GM19328 (cell line): ENCODE results near the gene OR1F1.

Source experiments
- ATAC-seq: cut with Tn5 transposase; IDR thresholded peaks from one replicate; pipeline ENCODE4 v1.9.1; 2021; ENCODE audit warnings: mild to moderate bottlenecking, moderate library complexity; ENCODE audit not compliant: unreplicated experiment

OR1F1 gene

GRCh38 chr16:3243882-3244281 lies 55.9 kb downstream of the OR1F1 start:
- no peak for ATAC-seq

- ATAC-seq = no peak
Measured at GRCh38 chr16:3246002-3246401, 58.0 kb downstream of the OR1F1 start.

DNA sequence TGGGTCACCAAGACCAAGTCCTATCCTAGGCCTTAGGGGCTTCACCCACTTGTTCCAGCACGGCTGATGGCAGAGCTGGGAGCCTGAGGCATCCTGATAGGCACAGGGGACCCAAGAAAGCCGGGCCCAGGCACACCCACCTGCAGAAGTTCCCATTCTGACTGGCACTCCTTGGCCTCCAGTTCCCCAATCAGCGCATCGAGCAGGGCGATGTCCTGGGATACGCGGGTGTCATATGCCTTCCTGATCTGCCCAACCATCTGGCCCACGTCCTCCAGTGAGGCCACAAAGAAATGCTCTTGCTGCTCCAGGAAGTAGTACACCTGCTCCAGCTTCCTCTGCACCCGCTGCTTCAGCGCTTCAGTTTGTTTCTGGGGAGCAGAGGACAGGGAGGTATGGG lies 58.9 kb downstream of the OR1F1 start:
- ATAC-seq = no peak

DNA sequence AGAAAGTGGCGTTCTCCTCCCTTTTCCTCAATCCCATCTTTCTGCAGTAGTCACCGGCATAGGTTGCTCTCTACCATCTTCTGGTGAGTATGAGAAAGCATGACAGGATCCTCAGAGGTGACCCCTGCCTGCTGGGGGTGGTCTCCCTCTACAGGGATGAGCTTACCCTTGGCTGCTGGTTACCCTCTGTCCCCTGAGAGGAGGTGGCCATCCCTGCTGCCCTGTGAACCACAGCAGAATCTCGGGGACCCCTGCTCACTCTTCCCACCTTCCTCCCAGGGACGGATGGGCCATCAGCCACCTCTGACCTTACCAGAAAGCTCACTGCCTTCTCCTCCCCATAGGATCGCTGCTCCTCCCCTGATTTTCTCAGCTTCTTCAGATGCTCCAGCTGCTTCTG lies 60.6 kb downstream of the OR1F1 start:
- ATAC-seq = no peak

GRCh38 chr16:3249020-3249419 lies 61.0 kb downstream of the OR1F1 start:
- ATAC-seq = no peak

- ATAC-seq = no peak
Measured at GRCh38 chr16:3249451-3249850, 61.4 kb downstream of the OR1F1 start.

GRCh38 chr16:3252967-3253366 lies 65.0 kb downstream of the OR1F1 start:
- no peak for ATAC-seq

DNA sequence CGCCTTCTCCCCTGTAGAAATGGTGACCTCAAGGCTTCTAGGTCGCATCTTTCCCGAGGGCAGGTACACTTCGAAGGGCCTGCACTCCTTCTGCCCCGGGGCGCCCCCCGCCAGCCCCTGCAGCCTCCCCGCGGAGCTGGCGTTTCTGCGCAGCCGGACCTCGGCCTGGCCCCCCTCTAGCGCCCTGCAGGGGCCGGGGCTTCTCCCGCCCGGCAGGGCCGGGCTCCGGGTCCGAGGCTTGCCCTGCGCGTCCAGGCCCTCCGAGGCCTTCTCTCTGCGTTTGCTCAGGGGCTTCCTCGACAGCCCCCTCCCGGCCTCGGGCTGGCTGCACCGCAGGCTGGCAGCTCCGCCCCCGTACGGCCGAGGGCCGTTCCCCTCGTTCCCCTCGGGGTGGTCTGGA lies 66.3 kb downstream of the OR1F1 start:
- no peak for ATAC-seq
